Amygdala (tissue), 56 donors: ENCODE data around the gene ARID3A.
"Not testable (repeated sequence)": the region's sequence is repeated elsewhere in the genome, so short reads cannot be mapped to it uniquely, and the experiment has no call there.

Experiments used
- DNase-seq, 56 donors: peaks; one replicate each; lab custom pipeline; 2025; lab: John Stamatoyannopoulos, UW

The ARID3A gene

DNA sequence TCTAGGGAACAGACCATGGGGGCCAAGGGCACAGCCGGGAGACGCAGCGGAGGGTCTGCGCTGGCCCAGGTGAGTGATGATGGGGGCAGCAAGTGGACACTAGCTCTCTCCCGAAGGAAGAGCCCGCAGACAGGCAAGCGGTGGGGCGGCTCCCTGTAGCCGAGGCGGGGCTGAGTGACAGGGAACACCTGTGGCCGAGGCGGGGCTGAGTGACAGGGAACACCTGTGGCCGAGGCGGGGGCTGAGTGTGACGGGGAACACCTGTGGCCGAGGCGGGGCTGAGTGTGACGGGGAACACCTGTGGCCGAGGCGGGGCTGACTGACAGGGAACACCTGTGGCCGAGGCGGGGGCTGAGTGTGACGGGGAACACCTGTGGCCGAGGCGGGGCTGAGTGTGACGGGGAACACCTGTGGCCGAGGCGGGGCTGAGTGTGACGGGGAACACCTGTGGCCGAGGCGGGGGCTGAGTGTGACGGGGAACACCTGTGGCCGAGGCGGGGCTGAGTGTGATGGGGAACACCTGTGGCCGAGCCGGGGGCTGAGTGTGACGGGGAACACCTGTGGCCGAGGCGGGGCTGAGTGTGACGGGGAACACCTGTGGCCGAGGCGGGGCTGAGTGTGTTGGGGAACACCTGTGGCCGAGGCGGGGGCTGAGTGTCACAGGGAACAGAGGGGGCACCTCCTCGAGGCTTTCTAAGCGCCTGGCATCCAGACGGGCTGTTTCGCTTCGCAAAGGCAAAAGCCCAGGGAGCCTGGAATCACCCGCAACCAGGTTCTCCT is 34.2 kb upstream of the ARID3A start:
- not testable (repeated sequence) for DNase-seq

DNA sequence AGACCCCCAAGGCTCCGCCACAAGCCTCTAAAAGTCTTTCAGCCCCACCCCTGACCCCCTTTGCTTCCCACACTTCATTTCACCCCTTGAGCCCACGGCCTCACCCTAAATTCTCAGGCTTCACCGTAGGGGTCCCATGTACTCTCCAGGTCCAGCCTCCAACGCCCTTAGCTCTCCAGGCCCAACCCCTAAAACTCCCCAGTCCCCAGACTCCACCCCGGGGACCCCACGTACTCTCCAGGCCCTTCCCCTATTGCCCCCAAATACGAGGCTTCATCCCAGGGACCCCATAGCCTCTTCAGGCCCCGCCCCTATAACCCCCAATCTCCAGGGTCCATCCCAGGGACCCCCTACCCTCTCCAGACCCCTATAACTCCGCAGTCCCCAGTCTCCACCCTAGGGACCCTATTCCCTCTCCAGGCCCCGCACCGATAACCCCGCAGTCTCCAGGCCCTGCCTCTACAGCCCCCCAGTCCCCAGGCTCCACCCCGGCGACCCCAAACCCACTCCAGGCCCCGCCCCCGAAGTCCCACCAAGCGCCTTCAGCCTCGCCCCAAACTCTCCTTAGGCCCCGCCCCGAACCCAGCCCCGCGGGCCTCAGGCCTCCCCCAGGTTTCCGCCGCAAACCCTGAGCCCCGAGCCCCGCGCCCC is 33.5 kb upstream of the ARID3A start:
- DNase-seq, result peak in 1 of 56 donors; percentile 66

DNA sequence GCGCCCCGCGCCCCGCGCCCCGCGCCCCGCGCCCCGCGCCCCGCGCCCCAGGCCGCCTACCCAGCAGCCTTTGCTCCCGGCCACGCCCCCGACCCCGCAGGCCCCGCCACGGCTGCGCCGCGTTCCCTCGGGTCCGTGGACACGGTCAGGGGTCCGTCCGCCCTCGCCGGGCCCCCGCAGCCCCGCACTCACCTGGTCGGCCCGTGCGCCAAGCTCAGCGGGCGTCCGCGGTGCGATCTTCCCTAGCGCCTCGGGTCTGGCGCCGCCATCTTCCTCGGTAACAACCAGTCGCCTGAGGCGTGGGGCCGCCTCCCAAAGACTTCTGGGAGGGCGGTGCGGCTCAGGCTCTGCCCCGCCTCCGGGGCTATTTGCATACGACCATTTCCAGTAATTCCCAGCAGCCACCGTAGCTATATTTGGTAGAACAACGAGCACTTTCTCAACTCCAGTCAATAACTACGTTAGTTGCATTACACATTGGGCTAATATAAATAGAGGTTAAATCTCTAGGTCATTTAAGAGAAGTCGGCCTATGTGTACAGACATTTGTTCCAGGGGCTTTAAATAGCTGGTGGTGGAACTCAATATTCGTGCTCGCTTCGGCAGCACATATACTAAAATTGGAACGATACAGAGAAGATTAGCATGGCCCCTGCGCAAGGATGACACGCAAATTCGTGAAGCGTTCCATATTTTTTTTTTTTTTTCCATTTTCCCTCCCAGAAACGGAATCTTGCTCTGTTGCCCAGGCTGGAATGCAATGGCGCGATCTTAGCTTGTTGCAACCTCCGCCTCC is 32.7 kb upstream of the ARID3A start, which contains the start of the genes MED16 and RNU6-9:
TSS of gene MED16 (minus strand) at position 294 of the 796 bp plus-strand sequence. CDS start 2,056 bp downstream, outside the sequence.
TSS of gene RNU6-9 (plus strand) at position 591 of the 796 bp plus-strand sequence.
- peak; percentile 33 to 94 (median 82) for DNase-seq

DNA sequence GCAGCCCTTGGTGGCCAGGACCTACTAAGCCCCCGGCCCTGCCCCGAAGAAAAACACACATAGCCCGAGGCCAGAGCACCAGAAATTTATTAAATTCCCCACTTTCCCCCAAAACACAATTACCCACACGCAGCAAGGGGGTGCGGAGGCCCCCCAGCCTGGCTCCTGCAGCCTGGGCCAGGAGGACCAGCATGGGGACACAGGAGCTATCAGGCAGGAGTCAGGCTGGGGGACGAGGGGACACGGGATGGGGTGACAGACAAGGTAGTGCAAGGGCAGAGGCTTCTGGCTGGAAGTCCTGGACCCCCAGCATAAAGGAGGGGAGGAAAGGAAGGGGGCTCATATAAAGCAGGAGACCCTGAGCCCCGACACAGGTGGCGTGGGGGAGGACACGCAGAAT is 29.4 kb upstream of the ARID3A start:
- no peak for DNase-seq

DNA sequence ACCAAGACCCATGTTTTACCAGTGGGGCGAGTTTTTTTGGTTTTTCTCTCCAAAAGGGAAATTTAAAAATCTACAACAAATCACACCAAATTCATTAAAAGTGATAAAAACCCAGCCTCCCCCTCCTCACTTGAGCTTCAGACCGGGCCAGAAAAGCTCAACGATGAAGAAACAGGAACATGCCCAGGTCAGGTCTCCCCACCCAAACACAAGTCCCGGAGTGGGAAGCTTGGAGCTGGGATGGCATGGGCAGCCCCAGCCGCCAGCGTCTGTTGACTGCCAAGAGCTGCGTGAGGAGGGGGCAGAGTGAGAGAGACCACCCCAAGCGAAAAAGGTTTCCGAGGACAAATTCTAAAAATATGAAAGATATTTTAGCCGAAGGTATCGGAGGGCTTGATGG is 28.8 kb upstream of the ARID3A start:
- DNase-seq, result no peak

DNA sequence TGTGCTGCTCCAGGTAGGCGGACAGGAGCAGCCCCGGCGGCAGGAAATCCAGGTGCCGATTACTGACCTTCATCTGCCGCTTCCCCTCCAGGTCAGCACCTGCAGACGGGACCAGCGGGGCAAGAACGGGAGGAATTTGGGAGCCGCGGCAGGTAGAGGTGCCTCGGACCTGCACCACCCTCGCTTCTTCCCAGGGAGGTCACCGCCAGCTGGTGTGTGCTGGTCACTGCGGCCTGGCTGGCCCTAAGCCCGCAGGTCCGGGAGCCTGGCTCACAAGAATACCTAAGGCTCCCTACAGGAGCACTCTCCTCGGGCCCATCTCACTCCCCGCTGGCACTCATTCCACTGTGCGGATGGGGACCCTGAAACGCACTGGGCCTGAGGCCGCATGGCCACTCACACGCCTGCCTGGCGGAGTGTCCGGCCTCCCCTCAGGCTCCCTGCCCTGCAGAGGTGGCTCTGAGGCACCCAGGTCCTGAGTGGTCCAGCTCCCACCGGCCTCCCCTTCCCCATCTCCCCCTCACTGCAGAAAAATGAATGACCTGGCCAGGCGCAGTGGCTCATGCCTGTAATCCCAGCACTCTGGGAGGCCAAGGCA is 28.3 kb upstream of the ARID3A start:
- DNase-seq, result no peak

DNA sequence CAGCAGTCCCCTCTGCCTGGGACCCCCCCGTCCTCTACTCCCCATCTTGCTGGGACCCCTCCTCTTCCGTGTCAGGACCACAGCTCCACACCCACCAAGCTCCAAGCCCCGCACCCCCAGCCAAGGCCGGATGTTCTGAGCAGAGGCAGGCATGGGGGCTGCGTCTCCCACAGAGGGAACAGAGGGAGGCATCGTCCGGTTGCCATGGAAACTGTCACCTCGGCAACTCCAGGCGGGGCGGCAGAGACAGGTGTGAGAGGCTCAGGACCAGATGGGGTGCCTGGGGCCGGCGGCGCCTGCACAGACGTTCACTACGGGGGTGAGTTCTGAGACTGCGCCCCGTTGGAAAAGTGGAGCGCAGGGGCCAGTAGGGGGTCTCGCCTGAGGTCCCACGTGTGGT is 27.2 kb upstream of the ARID3A start:
- DNase-seq, result peak in 42 of 56 donors; percentile 11 to 78 (median 52)

DNA sequence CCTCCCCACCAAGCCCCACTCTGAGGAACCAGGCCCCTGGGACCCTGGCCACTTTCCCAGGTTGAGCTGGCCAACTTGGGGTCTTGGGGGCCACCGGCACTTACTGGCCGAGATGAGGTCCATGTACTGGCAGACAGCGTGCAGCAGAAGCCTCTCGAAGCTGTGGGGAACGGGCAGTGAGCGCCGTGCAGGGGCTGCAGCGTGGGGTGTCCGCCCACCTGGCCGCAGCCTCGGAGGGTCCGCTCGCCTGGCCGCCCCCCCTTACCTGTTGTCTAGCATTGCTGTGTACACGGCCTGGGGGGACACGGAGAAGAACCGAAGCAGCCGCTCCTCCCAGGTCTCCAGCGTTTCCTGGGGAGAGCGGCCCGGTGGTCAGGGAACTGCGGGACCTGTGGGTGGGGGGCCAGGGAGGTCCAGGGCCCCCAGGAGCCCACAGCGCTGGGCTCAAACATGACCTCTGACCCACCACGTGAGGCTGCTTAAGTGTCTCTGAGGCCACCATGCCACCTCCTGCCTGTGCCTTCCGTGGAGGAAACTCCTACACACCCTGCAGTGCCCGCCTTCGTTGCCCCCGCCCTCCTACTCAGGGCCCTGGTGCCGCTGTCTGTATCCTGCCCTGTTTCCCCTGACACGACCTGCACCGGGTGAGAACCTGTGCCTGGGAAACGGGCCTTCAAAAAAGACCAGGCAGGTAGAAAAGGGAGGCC is 26.3 kb upstream of the ARID3A start:
- no peak for DNase-seq

DNA sequence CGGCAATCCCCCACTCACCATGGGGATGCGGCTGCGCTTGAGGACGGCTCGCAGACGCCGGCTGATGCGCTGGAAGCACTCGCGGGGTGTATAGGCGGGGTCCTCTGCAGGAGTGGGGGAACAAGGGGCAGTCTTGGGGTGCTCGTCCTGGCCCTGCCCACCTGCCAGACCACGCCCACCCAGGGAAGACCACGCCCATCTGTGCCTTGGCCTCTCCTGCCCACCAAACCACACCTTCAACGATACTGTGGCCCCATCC is 25.9 kb upstream of the ARID3A start:
- DNase-seq, result no peak

DNA sequence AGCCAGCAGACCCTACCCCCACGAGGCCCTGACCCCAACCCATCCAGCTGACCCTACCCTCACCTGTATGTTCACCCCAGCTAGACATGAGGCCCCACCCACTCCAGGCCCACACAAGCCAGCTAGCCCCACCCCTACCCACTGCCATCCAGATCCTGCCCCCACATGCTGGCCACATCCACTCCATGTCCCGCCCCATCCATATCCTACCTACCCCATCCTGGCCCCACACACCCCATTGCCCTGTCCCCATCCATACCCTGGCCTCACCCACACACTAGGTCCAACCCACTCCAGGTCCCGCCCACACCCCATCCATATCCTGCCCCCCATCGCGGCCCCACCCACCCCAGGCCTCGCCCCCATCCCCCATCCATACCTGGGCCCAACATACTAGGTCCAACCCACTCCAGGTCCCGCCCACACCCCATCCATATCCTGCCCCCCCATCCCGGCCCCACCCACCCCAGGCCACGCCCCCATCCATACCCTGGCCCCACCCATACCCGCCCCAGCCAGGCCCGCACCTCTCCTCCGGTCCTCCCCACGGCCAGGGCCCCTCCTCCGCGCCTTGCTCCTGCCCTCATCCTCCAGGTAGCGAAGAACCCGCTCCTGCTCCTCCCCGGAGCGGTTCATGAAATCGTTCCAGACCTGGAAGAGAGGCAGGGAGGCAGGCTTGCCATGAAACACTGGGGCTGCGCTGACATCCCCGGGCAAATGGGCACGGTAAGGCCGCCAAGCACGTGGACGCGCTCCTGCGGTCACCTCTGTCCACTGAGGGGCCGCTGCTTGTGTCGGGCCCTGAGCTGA is 25.3 kb upstream of the ARID3A start:
- peak in 1 of 56 donors; percentile 14 for DNase-seq

DNA sequence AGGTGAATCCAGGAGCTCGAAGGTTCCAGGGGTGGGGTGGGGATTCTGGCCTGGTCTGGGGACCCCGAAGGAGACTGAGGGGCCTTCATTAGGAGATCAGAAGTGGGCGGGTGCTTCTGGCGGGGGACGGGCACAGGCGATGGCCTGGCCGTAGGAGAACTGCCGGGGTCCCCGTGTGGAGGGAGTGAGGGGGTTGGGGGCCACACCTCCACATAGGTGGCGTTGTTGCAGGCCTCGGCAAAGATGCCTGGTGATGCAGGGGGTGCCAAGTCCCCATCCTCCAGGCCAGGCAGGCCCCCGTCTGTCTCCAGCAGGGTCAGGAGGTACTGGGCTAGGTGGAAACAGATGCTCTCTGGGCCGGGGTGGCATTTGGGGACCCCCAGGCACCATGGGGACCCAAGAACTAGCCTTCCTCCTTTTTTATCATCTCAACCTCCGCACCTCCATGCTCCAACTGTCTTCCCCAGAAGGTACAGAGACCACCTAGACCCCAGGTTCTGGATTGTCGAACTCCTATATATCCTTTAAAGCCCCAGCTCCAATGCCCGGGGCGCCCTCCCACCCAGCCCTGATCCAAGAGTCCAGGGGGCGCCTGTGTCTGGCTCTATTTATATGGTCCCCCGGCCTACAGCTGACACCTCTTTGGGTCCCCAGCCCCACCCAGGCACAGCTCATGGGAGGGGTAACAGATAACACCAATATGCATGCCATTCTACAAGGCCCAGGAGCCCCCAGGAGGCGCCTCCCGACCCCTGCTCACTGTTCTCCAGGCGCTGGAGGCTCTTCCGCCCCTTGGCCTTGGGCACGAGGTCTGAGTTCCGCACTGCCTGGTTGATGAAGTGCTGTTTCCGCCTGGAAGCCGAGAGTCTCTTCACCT is 24.4 kb upstream of the ARID3A start:
- no peak for DNase-seq

DNA sequence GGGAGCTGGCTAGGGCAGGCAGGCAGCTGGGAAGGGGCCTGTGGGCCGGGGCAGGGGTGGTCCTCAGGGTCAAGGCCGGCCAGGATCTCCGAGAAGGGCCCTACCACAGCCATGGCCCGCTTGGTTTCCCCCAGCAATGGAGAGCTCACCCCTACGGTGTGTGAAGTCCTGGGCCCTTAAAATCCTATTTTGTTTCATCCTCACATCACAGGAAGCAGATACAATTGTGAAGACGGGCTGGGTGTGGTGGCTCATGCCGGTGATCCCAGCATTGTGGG is 23.8 kb upstream of the ARID3A start:
- DNase-seq, result no peak

DNA sequence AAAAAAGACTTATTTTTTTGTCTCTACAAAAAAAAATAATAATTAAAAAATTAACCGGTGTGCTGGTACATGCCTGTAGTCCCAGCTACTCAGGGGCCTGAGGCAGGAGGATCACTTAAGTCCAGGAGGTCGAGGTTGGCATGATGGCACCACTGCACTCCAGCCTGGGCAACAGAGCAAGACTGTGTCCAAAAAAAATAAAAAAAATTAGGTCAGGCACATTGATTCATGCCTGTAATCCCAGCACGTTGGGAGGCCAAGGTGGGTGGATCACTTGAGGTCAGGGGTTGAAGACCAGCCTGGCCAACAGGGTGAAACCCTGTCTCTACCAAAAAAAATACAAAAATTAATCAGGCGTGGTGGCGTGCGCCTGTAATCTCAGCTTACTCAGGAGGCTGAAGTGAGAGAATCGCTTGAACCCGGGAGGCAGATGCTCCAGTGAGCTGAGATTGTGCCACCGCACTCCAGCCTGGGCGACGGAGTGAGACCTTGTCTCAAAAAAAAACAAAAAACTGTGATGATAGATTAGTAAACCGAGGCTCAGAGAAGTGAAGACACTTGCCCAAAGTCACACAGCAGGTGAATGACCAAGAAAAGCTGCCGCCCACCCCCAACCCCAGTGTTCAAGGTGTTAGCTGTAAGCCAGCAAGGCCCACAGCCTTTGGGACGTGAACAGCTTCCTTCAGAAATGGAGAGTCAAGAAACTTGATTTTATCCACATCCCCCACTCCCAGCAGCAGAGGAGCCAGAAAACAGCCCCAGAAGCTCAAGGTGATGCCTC is 23.2 kb upstream of the ARID3A start:
- no peak for DNase-seq

DNA sequence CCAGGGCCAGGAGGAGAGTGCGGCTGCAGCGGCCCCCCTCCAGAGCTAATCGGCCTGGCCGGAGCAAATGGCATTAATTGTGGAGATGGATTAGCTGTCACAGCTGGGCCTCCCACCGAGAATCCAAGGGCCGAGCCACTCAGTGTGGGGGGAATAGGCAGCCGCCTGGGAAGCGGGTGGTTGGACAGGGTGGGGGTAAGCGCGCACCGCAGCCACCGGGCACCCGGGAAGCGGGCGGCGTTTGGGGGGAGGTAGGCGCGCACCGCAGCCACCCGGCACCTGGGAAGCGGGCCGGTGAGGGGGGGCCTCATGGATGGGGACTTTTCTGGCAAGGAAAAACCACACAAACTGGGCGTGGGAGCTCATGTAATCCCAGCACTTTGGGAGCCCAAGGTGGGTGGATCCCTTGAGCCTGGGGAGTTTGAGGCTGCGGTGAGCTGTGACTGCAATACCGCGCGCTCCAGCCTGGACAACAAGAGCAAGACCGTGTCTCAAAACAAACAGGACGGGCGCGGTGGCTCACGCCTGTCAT is 22.5 kb upstream of the ARID3A start:
- no peak for DNase-seq

DNA sequence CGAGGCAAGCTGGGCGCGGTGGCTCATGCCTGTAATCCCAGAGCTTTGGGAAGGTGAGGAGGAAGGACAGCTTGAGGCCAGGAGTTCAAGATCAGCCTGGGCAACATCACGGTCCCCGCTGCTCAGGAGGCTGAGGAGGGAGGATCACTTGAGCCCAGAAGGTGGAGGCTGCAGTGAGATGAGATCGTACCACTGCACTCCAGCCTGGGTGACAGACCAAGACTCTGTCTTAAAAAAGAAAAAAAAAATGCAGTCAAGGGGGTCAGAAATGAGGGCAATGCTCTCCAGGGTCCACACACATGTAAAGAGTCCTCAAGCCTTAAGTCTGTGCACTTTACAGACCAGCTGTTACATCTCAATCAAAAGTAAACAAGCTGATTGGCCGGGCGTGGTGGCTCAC is 21.3 kb upstream of the ARID3A start:
- DNase-seq, result no peak

DNA sequence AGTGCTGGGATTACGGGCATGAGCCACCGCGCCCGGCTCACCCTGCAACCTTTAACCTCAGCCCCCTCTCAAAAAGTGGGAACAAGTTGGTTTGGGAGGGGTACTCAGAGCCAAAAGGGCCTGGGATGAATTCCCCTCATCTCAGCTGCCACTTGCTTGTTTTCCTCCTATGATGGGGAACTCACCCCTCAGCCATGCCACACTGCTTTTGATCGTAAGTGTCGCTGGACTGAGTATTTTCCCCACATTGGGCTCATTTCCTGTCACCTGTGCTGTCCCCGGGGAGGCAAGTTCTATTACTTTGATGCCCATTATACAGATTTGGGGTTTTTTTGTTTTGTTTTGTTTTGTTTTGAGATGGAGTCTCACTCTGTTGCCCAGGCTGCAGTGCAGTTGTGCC is 19.4 kb upstream of the ARID3A start:
- DNase-seq, result no peak

DNA sequence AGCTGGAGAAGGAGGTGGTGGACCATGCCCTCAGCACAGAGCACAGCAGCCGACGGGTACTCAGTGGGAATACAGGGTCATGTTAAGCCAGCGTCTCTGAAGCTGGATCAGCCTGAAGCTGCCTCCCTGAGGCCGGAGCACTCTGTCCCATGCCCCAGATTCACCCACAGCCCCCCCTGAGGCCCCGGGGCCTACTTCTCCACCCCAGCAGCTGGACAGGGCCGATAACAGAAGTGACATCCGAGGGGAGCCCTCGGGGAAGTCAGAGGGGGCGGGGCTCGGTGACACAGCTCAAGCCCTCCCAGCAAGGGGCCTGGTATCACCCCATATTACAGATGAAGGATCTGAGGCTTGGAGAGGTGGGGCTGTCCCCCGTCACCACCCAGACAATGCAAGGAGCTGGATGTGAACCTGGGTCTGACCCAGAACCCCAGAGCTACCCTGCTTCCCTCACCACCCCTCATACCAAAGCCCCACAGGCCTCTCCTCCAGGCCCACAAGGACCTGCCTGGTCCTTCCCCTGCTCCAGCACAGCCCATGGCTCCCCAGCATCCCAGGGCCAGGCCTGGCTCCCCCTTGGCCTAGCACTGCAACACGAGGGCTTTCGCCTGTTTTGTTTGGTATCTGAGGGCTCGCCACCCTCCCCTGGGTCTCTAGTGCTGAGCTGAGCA is 18.5 kb upstream of the ARID3A start:
- no peak for DNase-seq
